ENCODE measurements around the gene COX7B2.

DNA sequence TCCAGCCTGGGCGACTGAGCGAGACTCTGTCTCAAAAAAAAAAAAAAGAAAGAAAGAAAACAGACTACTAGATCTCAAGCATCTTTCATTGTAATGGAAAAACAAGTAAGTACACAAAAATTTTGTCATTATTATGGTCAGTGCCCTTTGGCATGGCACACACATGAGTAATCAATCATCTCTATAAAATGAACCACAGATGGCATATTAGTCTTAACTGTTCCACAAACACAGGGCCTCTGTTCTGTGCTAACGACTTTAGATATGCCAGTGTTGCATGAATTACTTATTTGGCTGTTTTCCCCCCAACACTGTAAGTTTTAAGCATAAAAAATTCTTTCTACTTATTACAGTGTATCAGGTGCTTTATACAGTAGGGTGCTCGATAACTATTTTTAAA lies 90.4 kb downstream of the COX7B2 start:
- TF ChIP-seq, protein P1, sequence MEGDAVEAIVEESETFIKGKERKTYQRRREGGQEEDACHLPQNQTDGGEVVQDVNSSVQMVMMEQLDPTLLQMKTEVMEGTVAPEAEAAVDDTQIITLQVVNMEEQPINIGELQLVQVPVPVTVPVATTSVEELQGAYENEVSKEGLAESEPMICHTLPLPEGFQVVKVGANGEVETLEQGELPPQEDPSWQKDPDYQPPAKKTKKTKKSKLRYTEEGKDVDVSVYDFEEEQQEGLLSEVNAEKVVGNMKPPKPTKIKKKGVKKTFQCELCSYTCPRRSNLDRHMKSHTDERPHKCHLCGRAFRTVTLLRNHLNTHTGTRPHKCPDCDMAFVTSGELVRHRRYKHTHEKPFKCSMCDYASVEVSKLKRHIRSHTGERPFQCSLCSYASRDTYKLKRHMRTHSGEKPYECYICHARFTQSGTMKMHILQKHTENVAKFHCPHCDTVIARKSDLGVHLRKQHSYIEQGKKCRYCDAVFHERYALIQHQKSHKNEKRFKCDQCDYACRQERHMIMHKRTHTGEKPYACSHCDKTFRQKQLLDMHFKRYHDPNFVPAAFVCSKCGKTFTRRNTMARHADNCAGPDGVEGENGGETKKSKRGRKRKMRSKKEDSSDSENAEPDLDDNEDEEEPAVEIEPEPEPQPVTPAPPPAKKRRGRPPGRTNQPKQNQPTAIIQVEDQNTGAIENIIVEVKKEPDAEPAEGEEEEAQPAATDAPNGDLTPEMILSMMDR (IDR thresholded peaks at IDR 0.05) = no peak
- TF ChIP-seq POLR2A (IDR thresholded peaks at IDR 0.05) = no peak
